ENCODE measurements around the gene MTMR11. TPM values are rescaled to one million over a fixed set of nuclear protein-coding genes. Genes with fewer than 3 reads are reported as not detected.
"Not testable (repeated sequence)": the region's sequence is repeated elsewhere in the genome, so short reads cannot be mapped to it uniquely, and the experiment has no call there.

Gene MTMR11
- total RNA-seq, 1 experiment from 2014 or later: 3.9 TPM

GRCh38 chr1:149962039-149962647, 25.5 kb upstream of the MTMR11 start:
- no peak overlapping the region for H2BK120ac ChIP-seq (ENCODE audit: low read depth, low read length, poor library complexity, severe bottlenecking)
- H4K5ac ChIP-seq (ENCODE audit: insufficient read length, low read depth, low read length): no peak overlapping the region
- peaks cover 9% of the 10 kb centered on the region for H3K9me3 ChIP-seq (ENCODE audit: control insufficient read depth, low read depth, low read length)
- Mint-ChIP-seq H3K27ac (no peak overlapping the region), H3K4me3 (no peak overlapping the region), H3K9me3 (peaks cover 22 to 28% of the 10 kb centered on the region in 2 experiments), H3K36me3 (ENCODE audit: insufficient read depth in 1 of 3, low read depth in 3 of 3) (peaks cover 54 to 75% (median 72%) of the 10 kb centered on the region in 3 experiments), H3K4me1 (no peaks in the 10 kb centered on the region), H3K27me3 (ENCODE audit: low read depth) (no peaks in the 10 kb centered on the region)
- H2BK5ac ChIP-seq (ENCODE audit: insufficient read length, low read length): no peak overlapping the region
- no peak overlapping the region for H3K27ac ChIP-seq (ENCODE audit: insufficient read length, low read depth, low read length)
- H4K91ac ChIP-seq (ENCODE audit: insufficient read length, low read depth, low read length): no peak overlapping the region
- no peak overlapping the region for H3K56ac ChIP-seq (ENCODE audit: insufficient read length, low read depth, low read length)
- no peak overlapping the region for H2AK5ac ChIP-seq (ENCODE audit: insufficient read length, low read length)
- no peak overlapping the region for H2BK15ac ChIP-seq (ENCODE audit: low read depth, low read length)
- no peak overlapping the region for H2AFZ ChIP-seq (ENCODE audit: low read length)
- no peaks in the 10 kb centered on the region for H3K4me1 ChIP-seq (ENCODE audit: insufficient read depth, low read length)
- no peak overlapping the region for H2BK12ac ChIP-seq (ENCODE audit: insufficient read length, low read depth, low read length)
- H3K18ac ChIP-seq (ENCODE audit: insufficient read length, low read depth, low read length): no peak overlapping the region
- no peak overlapping the region for H3K4me2 ChIP-seq (ENCODE audit: insufficient read depth, insufficient read length, low read length)
- no peaks in the 10 kb centered on the region for H3K23me2 ChIP-seq (ENCODE audit: insufficient read length, low read depth, low read length, poor library complexity, severe bottlenecking)
- H3K27me3 ChIP-seq (ENCODE audit: insufficient read depth, low read length): no peaks in the 10 kb centered on the region
- H3K9ac ChIP-seq (ENCODE audit: extremely low read depth, insufficient read length, low read length): no peak overlapping the region
- WGBS (ENCODE audit: extremely low coverage, insufficient read length, low lambda C conversion rate): no CpG with 5 or more reads among the region's 3 CpGs
- no peaks in the 10 kb centered on the region for H3K79me1 ChIP-seq (ENCODE audit: insufficient read depth, low read depth, low read length, poor library complexity, severe bottlenecking)
- no peak overlapping the region for H3T11ph ChIP-seq (ENCODE audit: low read length)
- no peak overlapping the region for H4K8ac ChIP-seq (replicated peaks; ENCODE audit: insufficient read length, low read depth, low read length)
- TF ChIP-seq CTCF (conservative IDR thresholded peaks at IDR 0.05): peak; percentile 82
- H3K79me2 ChIP-seq (ENCODE audit: insufficient read depth, low read length): no peaks in the 10 kb centered on the region
- no peak overlapping the region for H2BK20ac ChIP-seq (ENCODE audit: low read depth, low read length, poor library complexity, severe bottlenecking)
- H3K4ac ChIP-seq (ENCODE audit: low read depth, low read length): no peak overlapping the region
- peak; percentile 41 for DNase-seq
- no peak overlapping the region for H3K23ac ChIP-seq (ENCODE audit: insufficient read length, low read depth, low read length)
- no peaks in the 10 kb centered on the region for H4K20me1 ChIP-seq (ENCODE audit: control insufficient read depth, insufficient read depth, insufficient read length)
- no peak overlapping the region for H3K14ac ChIP-seq (ENCODE audit: insufficient read depth, low read length)

DNA sequence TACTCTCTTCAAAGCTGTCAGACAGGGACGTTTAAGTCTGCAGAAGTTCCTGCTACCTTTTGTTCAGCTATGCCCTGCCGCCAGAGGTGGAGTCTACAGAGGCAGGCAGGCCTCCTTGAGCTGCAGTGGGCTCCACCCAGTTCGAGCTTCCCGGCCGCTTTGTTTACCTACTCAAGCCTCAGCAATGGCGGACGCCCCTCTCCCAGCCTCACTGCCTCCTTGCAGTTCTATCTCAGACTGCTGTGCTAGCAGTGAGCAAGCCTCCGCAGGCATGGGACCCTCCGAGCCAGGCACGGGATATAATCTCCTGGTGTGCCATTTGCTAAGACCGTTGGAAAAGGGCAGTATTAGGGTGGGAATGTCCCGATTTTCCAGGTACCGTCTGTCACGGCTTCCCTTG, 20.9 kb upstream of the MTMR11 start:
- H2BK120ac ChIP-seq (ENCODE audit: low read depth, low read length, poor library complexity, severe bottlenecking); H2BK15ac ChIP-seq (ENCODE audit: low read depth, low read length); DNase-seq; H3K4ac ChIP-seq (ENCODE audit: low read depth, low read length); H2BK5ac ChIP-seq (ENCODE audit: insufficient read length, low read length); H4K20me1 ChIP-seq (ENCODE audit: control insufficient read depth, insufficient read depth, insufficient read length); H3K23ac ChIP-seq (ENCODE audit: insufficient read length, low read depth, low read length); H3K9ac ChIP-seq (ENCODE audit: extremely low read depth, insufficient read length, low read length); H3K27ac Mint-ChIP-seq; H3K27me3 Mint-ChIP-seq (ENCODE audit: low read depth); H3K9me3 ChIP-seq (ENCODE audit: control insufficient read depth, low read depth, low read length); H3K4me1 Mint-ChIP-seq; H3K4me2 ChIP-seq (ENCODE audit: insufficient read depth, insufficient read length, low read length); H2BK20ac ChIP-seq (ENCODE audit: low read depth, low read length, poor library complexity, severe bottlenecking); H3K79me1 ChIP-seq (ENCODE audit: insufficient read depth, low read depth, low read length, poor library complexity, severe bottlenecking); H3K27ac ChIP-seq (ENCODE audit: insufficient read length, low read depth, low read length); H2AFZ ChIP-seq (ENCODE audit: low read length); H3K14ac ChIP-seq (ENCODE audit: insufficient read depth, low read length); H3K18ac ChIP-seq (ENCODE audit: insufficient read length, low read depth, low read length); H3K4me1 ChIP-seq (ENCODE audit: insufficient read depth, low read length); H4K91ac ChIP-seq (ENCODE audit: insufficient read length, low read depth, low read length); H3K79me2 ChIP-seq (ENCODE audit: insufficient read depth, low read length); H3K23me2 ChIP-seq (ENCODE audit: insufficient read length, low read depth, low read length, poor library complexity, severe bottlenecking); H4K8ac ChIP-seq (replicated peaks; ENCODE audit: insufficient read length, low read depth, low read length); H2BK12ac ChIP-seq (ENCODE audit: insufficient read length, low read depth, low read length); H3K56ac ChIP-seq (ENCODE audit: insufficient read length, low read depth, low read length); H3K27me3 ChIP-seq (ENCODE audit: insufficient read depth, low read length); H2AK5ac ChIP-seq (ENCODE audit: insufficient read length, low read length); H4K5ac ChIP-seq (ENCODE audit: insufficient read length, low read depth, low read length); H3K4me3 Mint-ChIP-seq; H3T11ph ChIP-seq (ENCODE audit: low read length): not testable (repeated sequence)
- peaks cover 69 to 85% (median 77%) of the 10 kb centered on the region in 3 experiments for H3K36me3 Mint-ChIP-seq (ENCODE audit: insufficient read depth in 1 of 3, low read depth in 3 of 3)
- H3K9me3 Mint-ChIP-seq: peaks cover 32 to 50% of the 10 kb centered on the region in 2 experiments
- no CpG with 5 or more reads among the region's 14 CpGs for WGBS (ENCODE audit: extremely low coverage, insufficient read length, low lambda C conversion rate)

Data from H9 (cell line).